ENCODE results near the gene ADGRG1.

The ADGRG1 gene

DNA sequence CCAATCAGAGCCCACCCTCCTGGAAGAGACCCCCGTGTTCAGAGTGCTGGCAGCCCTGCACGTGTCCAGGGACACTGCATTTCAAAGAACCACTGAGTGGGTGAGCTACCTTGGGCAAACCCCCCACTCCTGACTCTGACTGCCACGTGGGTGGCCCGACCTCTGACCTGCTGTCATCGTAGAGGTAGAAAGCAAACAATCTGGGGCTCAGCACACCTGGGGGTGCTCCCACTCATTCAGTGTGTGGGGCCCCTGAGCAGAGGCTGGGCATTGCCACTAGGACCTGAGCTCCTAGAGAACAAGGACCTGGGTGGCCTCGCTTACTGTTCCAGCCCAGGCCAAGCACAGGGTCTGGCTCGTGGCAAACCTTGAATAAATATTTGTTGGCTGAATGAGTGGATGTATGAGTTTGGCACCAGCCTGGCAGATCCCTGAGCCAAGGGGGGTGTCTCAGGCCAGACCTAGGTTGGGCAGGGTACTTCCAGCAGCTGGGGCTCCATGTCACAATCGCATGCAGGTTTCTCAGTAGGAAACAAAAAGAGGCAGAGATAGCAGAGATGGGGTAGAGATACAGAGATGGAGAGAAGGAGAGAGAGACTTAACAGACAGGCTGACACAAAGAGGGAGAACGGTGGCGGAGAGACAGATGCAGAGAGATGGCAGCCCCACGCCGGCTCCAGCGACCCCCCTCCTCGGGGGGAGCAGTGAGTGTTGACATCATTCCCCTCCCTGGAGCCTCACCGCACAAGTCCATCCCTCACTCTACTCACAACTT, 60.7 kb downstream of the ADGRG1 start:
- TF ChIP-seq, protein P1, sequence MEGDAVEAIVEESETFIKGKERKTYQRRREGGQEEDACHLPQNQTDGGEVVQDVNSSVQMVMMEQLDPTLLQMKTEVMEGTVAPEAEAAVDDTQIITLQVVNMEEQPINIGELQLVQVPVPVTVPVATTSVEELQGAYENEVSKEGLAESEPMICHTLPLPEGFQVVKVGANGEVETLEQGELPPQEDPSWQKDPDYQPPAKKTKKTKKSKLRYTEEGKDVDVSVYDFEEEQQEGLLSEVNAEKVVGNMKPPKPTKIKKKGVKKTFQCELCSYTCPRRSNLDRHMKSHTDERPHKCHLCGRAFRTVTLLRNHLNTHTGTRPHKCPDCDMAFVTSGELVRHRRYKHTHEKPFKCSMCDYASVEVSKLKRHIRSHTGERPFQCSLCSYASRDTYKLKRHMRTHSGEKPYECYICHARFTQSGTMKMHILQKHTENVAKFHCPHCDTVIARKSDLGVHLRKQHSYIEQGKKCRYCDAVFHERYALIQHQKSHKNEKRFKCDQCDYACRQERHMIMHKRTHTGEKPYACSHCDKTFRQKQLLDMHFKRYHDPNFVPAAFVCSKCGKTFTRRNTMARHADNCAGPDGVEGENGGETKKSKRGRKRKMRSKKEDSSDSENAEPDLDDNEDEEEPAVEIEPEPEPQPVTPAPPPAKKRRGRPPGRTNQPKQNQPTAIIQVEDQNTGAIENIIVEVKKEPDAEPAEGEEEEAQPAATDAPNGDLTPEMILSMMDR (conservative IDR thresholded peaks at IDR 0.05): no peak
- H3K27ac ChIP-seq: no peak overlapping the region

GRCh38 chr16:57689762-57690558, 61.5 kb downstream of the ADGRG1 start:
- H3K27ac ChIP-seq: no peak overlapping the region

DNA sequence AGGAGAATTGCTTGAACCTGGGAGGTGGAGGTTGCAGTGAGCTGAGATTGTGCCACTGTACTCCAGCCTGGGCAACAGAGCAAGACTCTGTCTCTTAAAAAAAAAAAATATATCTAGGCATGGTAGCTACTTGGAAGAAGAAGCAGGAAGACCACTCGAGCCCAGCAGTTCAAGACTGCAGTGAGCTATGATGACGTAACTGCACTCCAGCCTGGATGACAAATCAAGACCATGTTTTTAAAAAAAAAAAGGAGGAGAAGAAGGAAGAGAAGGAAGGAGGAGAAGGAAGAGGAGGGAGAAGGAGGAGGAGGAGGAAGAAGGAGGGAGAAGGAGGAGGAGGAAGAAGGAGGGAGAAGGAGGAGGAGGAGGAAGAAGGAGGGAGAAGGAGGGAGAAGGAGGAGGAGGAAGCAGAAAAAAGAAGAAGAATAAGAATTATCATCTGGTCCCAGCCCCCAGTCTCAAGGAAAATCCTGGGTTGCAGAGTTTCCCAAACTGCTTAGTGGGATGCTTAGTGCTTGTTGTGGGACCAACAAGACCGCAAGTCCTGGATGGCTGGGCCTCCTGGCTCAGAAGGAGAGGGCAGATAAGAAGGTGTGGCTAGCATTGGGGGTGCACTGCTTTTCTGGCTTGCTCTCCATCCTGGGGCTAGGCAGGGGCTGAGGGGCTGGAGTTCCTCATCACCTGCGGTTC, 62.5 kb downstream of the ADGRG1 start:
- no peak overlapping the region for H3K27ac ChIP-seq
- TF ChIP-seq, protein P1 (conservative IDR thresholded peaks at IDR 0.05): no peak

More at GRCh38 chr16:57689762-57690558, 61.5 kb downstream of the ADGRG1 start:
- TF ChIP-seq, protein P1 (conservative IDR thresholded peaks at IDR 0.05): no peak

- TF ChIP-seq, protein P1 (conservative IDR thresholded peaks at IDR 0.05): no peak
- no peak overlapping the region for H3K27ac ChIP-seq
These were observed 64.2 kb downstream of the ADGRG1 start for GRCh38 chr16:57692636-57693035.

DNA sequence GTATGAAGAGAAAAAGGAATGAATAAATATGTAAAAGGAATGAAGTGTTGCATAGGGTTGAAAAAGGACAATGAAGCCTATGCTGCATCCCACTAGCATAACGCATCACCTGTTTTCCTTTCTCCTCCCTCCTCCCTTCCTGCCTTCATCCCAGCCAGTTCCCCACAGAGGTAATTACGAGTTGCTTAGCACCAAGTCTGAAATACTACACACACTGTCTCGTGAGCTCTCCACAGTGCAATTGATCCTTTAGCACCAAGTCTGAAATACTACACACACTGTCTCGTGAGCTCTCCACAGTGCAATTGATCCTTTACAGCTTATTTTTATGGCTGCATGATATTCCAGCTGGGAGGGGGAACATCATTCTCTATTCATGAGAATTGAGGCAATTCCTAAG, 65.1 kb downstream of the ADGRG1 start:
- TF ChIP-seq, protein P1 (conservative IDR thresholded peaks at IDR 0.05): no peak
- no peak overlapping the region for H3K27ac ChIP-seq

- TF ChIP-seq, protein P1 (conservative IDR thresholded peaks at IDR 0.05): no peak
- H3K27ac ChIP-seq: no peak overlapping the region
These were observed 65.8 kb downstream of the ADGRG1 start for GRCh38 chr16:57694231-57694724.

All from VCaP (cell line).